ENCODE results near the gene MLLT3.

- no peak for TF ChIP-seq TAF1 (IDR thresholded peaks at IDR 0.05; ENCODE audit: low read depth, low read length)
- TF ChIP-seq POLR2A (IDR thresholded peaks at IDR 0.05; ENCODE audit: low read depth, low read length): no peak
- TF ChIP-seq POLR2AphosphoS5 (IDR thresholded peaks at IDR 0.05; ENCODE audit: low read depth, low read length): no peak
- TF ChIP-seq SPI1 (IDR thresholded peaks at IDR 0.05; ENCODE audit: low read depth, low read length): no peak
- TF ChIP-seq POU2F2 (IDR thresholded peaks at IDR 0.05; ENCODE audit: low read depth, low read length): no peak
These were observed 304.6 kb downstream of the MLLT3 start for GRCh38 chr9:20317701-20318100.
